Stomach (tissue), 4 donors: ENCODE measurements around the gene RND2.

ENCODE experiments used
- POLR2AphosphoS5 ChIP-seq, 3 donors: sonication (generic); formaldehyde crosslinking; IDR thresholded peaks; one replicate each; pipeline ENCODE4 v1.6.1; 2016; ENCODE audit warnings: antibody characterized with exemption in 3 of 3
- TF ChIP-seq, protein P1 (sequence below), 7 experiments: fragments of 450-650 bp in 4 of 7; fragments of 200-600 bp in 3 of 7; sonication (generic) in 3 of 7; IDR thresholded peaks; one replicate each; pipeline ENCODE4 v1.5.1; 2016 to 2019; ENCODE audit warnings: antibody characterized with exemption in 7 of 7, control low read depth in 2 of 7, mild to moderate bottlenecking in 1 of 7

DNA sequence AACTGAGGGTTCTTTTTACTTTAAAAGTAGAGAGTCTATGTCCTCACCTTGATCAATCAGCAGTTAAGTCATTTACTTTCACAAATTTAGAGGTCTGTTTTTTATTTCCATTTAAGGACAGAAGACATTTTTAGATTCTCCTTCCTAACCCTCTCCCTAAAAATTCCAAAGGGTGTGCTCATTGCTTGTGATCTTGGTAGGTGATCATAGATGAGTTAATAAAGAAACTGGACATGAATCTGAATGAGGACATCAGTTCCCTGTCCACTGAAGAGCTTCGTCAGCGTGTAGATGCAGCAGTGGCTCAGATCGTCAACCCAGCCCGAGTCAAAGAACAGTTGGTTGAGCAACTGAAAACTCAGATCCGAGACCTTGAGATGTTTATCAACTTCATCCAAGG, 35.9 kb upstream of the RND2 start:
- TF ChIP-seq, protein P1, sequence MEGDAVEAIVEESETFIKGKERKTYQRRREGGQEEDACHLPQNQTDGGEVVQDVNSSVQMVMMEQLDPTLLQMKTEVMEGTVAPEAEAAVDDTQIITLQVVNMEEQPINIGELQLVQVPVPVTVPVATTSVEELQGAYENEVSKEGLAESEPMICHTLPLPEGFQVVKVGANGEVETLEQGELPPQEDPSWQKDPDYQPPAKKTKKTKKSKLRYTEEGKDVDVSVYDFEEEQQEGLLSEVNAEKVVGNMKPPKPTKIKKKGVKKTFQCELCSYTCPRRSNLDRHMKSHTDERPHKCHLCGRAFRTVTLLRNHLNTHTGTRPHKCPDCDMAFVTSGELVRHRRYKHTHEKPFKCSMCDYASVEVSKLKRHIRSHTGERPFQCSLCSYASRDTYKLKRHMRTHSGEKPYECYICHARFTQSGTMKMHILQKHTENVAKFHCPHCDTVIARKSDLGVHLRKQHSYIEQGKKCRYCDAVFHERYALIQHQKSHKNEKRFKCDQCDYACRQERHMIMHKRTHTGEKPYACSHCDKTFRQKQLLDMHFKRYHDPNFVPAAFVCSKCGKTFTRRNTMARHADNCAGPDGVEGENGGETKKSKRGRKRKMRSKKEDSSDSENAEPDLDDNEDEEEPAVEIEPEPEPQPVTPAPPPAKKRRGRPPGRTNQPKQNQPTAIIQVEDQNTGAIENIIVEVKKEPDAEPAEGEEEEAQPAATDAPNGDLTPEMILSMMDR (IDR thresholded peaks at IDR 0.05): no peak
- TF ChIP-seq POLR2AphosphoS5 (IDR thresholded peaks at IDR 0.05): no peak
